GM12878 (cell line): Measurements from ENCODE around the gene AZGP1. TPM values are rescaled to one million over a fixed set of nuclear protein-coding genes. Genes with fewer than 3 reads are reported as not detected.

Source experiments
- CBX5 ChIP-seq: sonication (generic); IDR thresholded peaks from 2 replicates; pipeline ENCODE4 v1.6.1; 2016; ENCODE audit warnings: low read depth, moderate library complexity, mild to moderate bottlenecking, inconsistent platforms
- CUX1 ChIP-seq: IDR thresholded peaks from 2 replicates; pipeline ENCODE4 v1.6.1; 2012; ENCODE audit warnings: improper control_type of control experiment, low read depth, low read length; ENCODE audit not compliant: insufficient replicate concordance
- EGR1 ChIP-seq, 2 experiments: IDR thresholded peaks; 1 replicate in 1 of 2; 2 replicates in 1 of 2; pipeline ENCODE4 v1.6.1; 2011 to 2012; ENCODE audit warnings: low read depth in 2 of 2, low read length in 2 of 2, borderline replicate concordance in 1 of 2, mild to moderate bottlenecking in 1 of 2, moderate library complexity in 1 of 2
- ESRRA ChIP-seq: IDR thresholded peaks from 2 replicates; pipeline ENCODE4 v1.6.1; 2012; ENCODE audit warnings: mild to moderate bottlenecking, low read length, improper control_type of control experiment
- LARP7 ChIP-seq: fragments of 450-650 bp; IDR thresholded peaks from 2 replicates; pipeline ENCODE4 v1.6.1; 2017; ENCODE audit warnings: mild to moderate bottlenecking
- NFIC ChIP-seq: IDR thresholded peaks from 2 replicates; pipeline ENCODE4 v1.6.1; 2012; ENCODE audit warnings: low read depth, mild to moderate bottlenecking, inconsistent platforms, low read length, moderate library complexity
- POLR2A ChIP-seq: IDR thresholded peaks from 2 replicates; pipeline ENCODE4 v1.6.1; 2011; ENCODE audit warnings: low read depth, mild to moderate bottlenecking, low read length
- RAD21 ChIP-seq: IDR thresholded peaks from 2 replicates; pipeline ENCODE4 v1.6.1; 2011; ENCODE audit warnings: mild to moderate bottlenecking, low read depth, low read length, moderate library complexity; ENCODE audit not compliant: insufficient read depth
- SMAD5 ChIP-seq: IDR thresholded peaks from 2 replicates; pipeline ENCODE4 v1.6.1; 2016; ENCODE audit warnings: antibody characterized with exemption, low read depth
- SPI1 ChIP-seq: IDR thresholded peaks from 2 replicates; pipeline ENCODE4 v1.6.1; 2011; ENCODE audit warnings: low read depth, mild to moderate bottlenecking, low read length, moderate library complexity, borderline replicate concordance; ENCODE audit not compliant: insufficient read depth
- TCF12 ChIP-seq: IDR thresholded peaks from 2 replicates; pipeline ENCODE4 v1.6.1; 2011; ENCODE audit warnings: low read depth, mild to moderate bottlenecking, low read length
- ZNF207 ChIP-seq: fragments of 450-650 bp; IDR thresholded peaks from 2 replicates; pipeline ENCODE4 v1.6.1; 2014; ENCODE audit warnings: antibody characterized with exemption, mild to moderate bottlenecking, borderline replicate concordance
- polyA plus RNA-seq, 11 experiments: library from polyadenylated mRNA; depleted of rRNA in 4 of 11; unstranded in 6 of 11; stranded (reverse) in 5 of 11; fragments of >200 nt; fragmentation: Nextera tagmentation in 4 of 11; fragmentation: Illumina TruSeq in 1 of 11; extraction: Ambion mirVana in 4 of 11; extraction: Trizol in 1 of 11; gene quantifications; 1 replicate in 1 of 11; 2 replicates in 10 of 11; pipeline versions ENCODE4 v1.2.1 to v1.2.3, GENCODE V29; 2011 to 2016; ENCODE audit warnings: inconsistent platforms in 2 of 11, missing spikeins in 2 of 11, low read depth in 1 of 11
- total RNA-seq, 4 experiments: library from RNA; depleted of rRNA in 3 of 4; stranded (reverse); fragments of >200 nt in 3 of 4; fragmentation: Illumina TruSeq in 1 of 4; extraction: Trizol in 1 of 4; gene quantifications; 2 replicates each; pipeline versions ENCODE4 v1.2.1 to v1.2.3, GENCODE V29; 2013 to 2021
- TF ChIP-seq, protein P1 (sequence below): IDR thresholded peaks from 2 replicates; pipeline ENCODE4 v1.6.1; 2012; ENCODE audit warnings: low read length, inconsistent platforms
- TF ChIP-seq, protein P2 (sequence below): fragments of 450-650 bp; formaldehyde crosslinking; IDR thresholded peaks from 2 replicates; pipeline ENCODE4 v1.5.0; 2022; ENCODE audit warnings: mild to moderate bottlenecking, missing genetic modification characterization
- TF ChIP-seq, protein P3 (sequence below): fragments of 450-650 bp; conservative IDR thresholded peaks from 2 replicates; pipeline ENCODE4 v1.6.1; 2017; ENCODE audit warnings: mild to moderate bottlenecking, moderate library complexity

AZGP1 gene
- total and polyA plus RNA-seq, 10 of the 15 experiments (the other 5 are each of a cell fraction or from before 2014, with no cell fraction given), result 0.18 to 0.64 (median 0.29) TPM; not detected in 5

- TF ChIP-seq ESRRA, result 0 out of 2 replicates have a peak, but pooled peaks have one; percentile 27
- no peak for TF ChIP-seq ZNF207
- no peak for TF ChIP-seq EGR1 (IDR thresholded peaks at IDR 0.05; ENCODE audit: borderline replicate concordance in 1 of 2, low read depth in 2 of 2, low read length in 2 of 2)
- TF ChIP-seq TCF12, result 0 out of 2 replicates have a peak, but pooled peaks have one; percentile 5
- TF ChIP-seq, protein P1, sequence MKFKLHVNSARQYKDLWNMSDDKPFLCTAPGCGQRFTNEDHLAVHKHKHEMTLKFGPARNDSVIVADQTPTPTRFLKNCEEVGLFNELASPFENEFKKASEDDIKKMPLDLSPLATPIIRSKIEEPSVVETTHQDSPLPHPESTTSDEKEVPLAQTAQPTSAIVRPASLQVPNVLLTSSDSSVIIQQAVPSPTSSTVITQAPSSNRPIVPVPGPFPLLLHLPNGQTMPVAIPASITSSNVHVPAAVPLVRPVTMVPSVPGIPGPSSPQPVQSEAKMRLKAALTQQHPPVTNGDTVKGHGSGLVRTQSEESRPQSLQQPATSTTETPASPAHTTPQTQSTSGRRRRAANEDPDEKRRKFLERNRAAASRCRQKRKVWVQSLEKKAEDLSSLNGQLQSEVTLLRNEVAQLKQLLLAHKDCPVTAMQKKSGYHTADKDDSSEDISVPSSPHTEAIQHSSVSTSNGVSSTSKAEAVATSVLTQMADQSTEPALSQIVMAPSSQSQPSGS, result no peak
- TF ChIP-seq, protein P2, sequence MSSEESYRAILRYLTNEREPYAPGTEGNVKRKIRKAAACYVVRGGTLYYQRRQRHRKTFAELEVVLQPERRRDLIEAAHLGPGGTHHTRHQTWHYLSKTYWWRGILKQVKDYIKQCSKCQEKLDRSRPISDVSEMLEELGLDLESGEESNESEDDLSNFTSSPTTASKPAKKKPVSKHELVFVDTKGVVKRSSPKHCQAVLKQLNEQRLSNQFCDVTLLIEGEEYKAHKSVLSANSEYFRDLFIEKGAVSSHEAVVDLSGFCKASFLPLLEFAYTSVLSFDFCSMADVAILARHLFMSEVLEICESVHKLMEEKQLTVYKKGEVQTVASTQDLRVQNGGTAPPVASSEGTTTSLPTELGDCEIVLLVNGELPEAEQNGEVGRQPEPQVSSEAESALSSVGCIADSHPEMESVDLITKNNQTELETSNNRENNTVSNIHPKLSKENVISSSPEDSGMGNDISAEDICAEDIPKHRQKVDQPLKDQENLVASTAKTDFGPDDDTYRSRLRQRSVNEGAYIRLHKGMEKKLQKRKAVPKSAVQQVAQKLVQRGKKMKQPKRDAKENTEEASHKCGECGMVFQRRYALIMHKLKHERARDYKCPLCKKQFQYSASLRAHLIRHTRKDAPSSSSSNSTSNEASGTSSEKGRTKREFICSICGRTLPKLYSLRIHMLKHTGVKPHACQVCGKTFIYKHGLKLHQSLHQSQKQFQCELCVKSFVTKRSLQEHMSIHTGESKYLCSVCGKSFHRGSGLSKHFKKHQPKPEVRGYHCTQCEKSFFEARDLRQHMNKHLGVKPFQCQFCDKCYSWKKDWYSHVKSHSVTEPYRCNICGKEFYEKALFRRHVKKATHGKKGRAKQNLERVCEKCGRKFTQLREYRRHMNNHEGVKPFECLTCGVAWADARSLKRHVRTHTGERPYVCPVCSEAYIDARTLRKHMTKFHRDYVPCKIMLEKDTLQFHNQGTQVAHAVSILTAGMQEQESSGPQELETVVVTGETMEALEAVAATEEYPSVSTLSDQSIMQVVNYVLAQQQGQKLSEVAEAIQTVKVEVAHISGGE (CRISPR knock-in tag), result peak; percentile 54; the same call in 1 of the 2 replicates
- 0 out of 2 replicates have a peak, but pooled peaks have one; percentile 8 for TF ChIP-seq RAD21
- TF ChIP-seq POLR2A, result peak; percentile 99
- TF ChIP-seq LARP7, result peak; percentile 98
- TF ChIP-seq SPI1, result no peak
- TF ChIP-seq, protein P3, sequence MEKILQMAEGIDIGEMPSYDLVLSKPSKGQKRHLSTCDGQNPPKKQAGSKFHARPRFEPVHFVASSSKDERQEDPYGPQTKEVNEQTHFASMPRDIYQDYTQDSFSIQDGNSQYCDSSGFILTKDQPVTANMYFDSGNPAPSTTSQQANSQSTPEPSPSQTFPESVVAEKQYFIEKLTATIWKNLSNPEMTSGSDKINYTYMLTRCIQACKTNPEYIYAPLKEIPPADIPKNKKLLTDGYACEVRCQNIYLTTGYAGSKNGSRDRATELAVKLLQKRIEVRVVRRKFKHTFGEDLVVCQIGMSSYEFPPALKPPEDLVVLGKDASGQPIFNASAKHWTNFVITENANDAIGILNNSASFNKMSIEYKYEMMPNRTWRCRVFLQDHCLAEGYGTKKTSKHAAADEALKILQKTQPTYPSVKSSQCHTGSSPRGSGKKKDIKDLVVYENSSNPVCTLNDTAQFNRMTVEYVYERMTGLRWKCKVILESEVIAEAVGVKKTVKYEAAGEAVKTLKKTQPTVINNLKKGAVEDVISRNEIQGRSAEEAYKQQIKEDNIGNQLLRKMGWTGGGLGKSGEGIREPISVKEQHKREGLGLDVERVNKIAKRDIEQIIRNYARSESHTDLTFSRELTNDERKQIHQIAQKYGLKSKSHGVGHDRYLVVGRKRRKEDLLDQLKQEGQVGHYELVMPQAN, result peak; percentile 91
- peak; percentile 92 for TF ChIP-seq SMAD5
- no peak for TF ChIP-seq NFIC
- no peak for TF ChIP-seq CUX1
- 0 out of 2 replicates have a peak, but pooled peaks have one; percentile 27 for TF ChIP-seq CBX5
These were observed 56.6 kb downstream of the AZGP1 start, which contains the start of gene TRIM4 (continued) for GRCh38 chr7:99918959-99919813.
